Aorta (tissue), 5 donors: ENCODE measurements around the gene GOLT1A. TPM values are rescaled to one million over a fixed set of nuclear protein-coding genes. Genes with fewer than 3 reads are reported as not detected.

Experiments used
- ATAC-seq: fragments of 200-7000 bp; cut with Tn5 transposase; one replicate; pipeline ENCODE4 v1.9.1; 2022; ENCODE audit warnings: moderate library complexity; ENCODE audit not compliant: low FRiP score
- DNase-seq, 2 donors: peaks; one replicate each; pipeline ENCODE4 v3.0.0-alpha.2; 2020
- H3K27ac ChIP-seq, 2 donors: one replicate each; pipeline ENCODE4 v1.5.1; 2013; ENCODE audit warnings: low read length in 2 of 2, mild to moderate bottlenecking in 2 of 2, moderate library complexity in 2 of 2, control low read depth in 1 of 2, inconsistent platforms in 1 of 2, low read depth in 1 of 2
- H3K27me3 ChIP-seq, 2 donors: one replicate each; pipeline ENCODE4 v1.6.1; 2013; ENCODE audit warnings: control low read depth in 1 of 2, low read length in 1 of 2, mild to moderate bottlenecking in 1 of 2, moderate library complexity in 1 of 2; ENCODE audit not compliant: insufficient read depth in 2 of 2, control insufficient read depth in 1 of 2
- H3K36me3 ChIP-seq, 2 donors: one replicate each; pipeline ENCODE4 v1.6.1; 2013; ENCODE audit warnings: control low read depth in 1 of 2, low read length in 1 of 2, mild to moderate bottlenecking in 1 of 2; ENCODE audit not compliant: insufficient read depth in 2 of 2, control insufficient read depth in 1 of 2
- H3K4me1 ChIP-seq, 2 donors: one replicate each; pipeline ENCODE4 v1.6.1; 2013; ENCODE audit warnings: low read length in 2 of 2, control low read depth in 1 of 2, mild to moderate bottlenecking in 1 of 2, moderate library complexity in 1 of 2; ENCODE audit not compliant: insufficient read depth in 2 of 2, control insufficient read depth in 1 of 2
- H3K4me3 ChIP-seq, 2 donors: one replicate each; pipeline ENCODE4 v1.5.1; 2013; ENCODE audit warnings: low read length in 2 of 2, control low read depth in 1 of 2, mild to moderate bottlenecking in 1 of 2
- H3K9me3 ChIP-seq: one replicate; pipeline ENCODE4 v1.6.1; 2013; ENCODE audit warnings: mild to moderate bottlenecking, low read length; ENCODE audit not compliant: control insufficient read depth
- WGBS, 2 donors: extraction: QIAGEN DNeasy Blood & Tissue Kit; methylation state at CpG; one replicate each; pipeline ENCODE4 v1.1.7; 2013; 5-methylcytosine and 5-hydroxymethylcytosine counted together
- intact Hi-C, 2 donors: fragments of 100-400 bp; cut with DNase I; formaldehyde crosslinking; loops; one replicate each; pipeline versions ENCODE4 v1.14.2 to v1.15.0; 2022
- polyA plus RNA-seq, 2 donors: library from polyadenylated mRNA; stranded (reverse); fragments of 200-250 nt; gene quantifications; one replicate each; pipeline ENCODE4 v1.2.3, GENCODE V29; 2013
- total RNA-seq, 2 donors: library from RNA; stranded (reverse); fragmentation: NEBNext Ultra II Directional; extraction: Animal tissue kit (Norgen Biotek cat#: 25700); gene quantifications; one replicate each; pipeline ENCODE4 v1.2.1, GENCODE V29; 2021
- donor health status: healthy with polysubstance abuse.
- donor health status: Bipolar disorder and iron deficiency.
- donor health status: DM: no; HTN: no; CAD: no.
- donor health status: DM: no; HTN: no; CAD: no.
- donor health status: DM: yes; HTN: yes; CAD: no.

GOLT1A gene
- total and polyA plus RNA-seq, 4 donors = 10.5 TPM; not detected in 3

GRCh38 chr1:204259196-204259595 is 45.4 kb upstream of the GOLT1A start:
- DNase-seq (peak in 1 of 2 donors; percentile 73), ATAC-seq (no peak)
- no peaks in the 10 kb centered on the region for H3K4me1 ChIP-seq
- 92 to 93% methylated on average over 18 of the region's 18 CpGs for WGBS, 2 donors
- no peaks in the 10 kb centered on the region for H3K9me3 ChIP-seq
- intact Hi-C loops = loop anchor here in 1 of 2 donors (2.0 kb wide), 1 partner anchor 104 kb away; no protein-coding TSS in a partner anchor
- no peaks in the 10 kb centered on the region for H3K36me3 ChIP-seq
- no peak overlapping the region for H3K4me3 ChIP-seq
- H3K27ac ChIP-seq = no peak overlapping the region
- H3K27me3 ChIP-seq = no peaks in the 10 kb centered on the region

GRCh38 chr1:204258213-204259115 is 44.7 kb upstream of the GOLT1A start:
- no peaks in the 10 kb centered on the region for H3K36me3 ChIP-seq
- 71 to 74% methylated on average over 7 of the region's 7 CpGs for WGBS, 2 donors
- DNase-seq (peak; percentile 65 to 80), ATAC-seq (no peak)
- H3K27me3 ChIP-seq = no peaks in the 10 kb centered on the region
- H3K4me1 ChIP-seq = no peaks in the 10 kb centered on the region
- intact Hi-C loops = loop anchor here in 1 of 2 donors (2.0 kb wide), 1 partner anchor 104 kb away; no protein-coding TSS in a partner anchor
- no peak overlapping the region for H3K4me3 ChIP-seq
- H3K9me3 ChIP-seq = no peaks in the 10 kb centered on the region
- no peak overlapping the region for H3K27ac ChIP-seq

GRCh38 chr1:204257446-204257845 is 43.7 kb upstream of the GOLT1A start:
- 95 to 96% methylated on average over 24 of the region's 24 CpGs for WGBS, 2 donors
- intact Hi-C loops = no loop called here
- no peaks in the 10 kb centered on the region for H3K4me1 ChIP-seq
- H3K36me3 ChIP-seq = no peaks in the 10 kb centered on the region
- H3K4me3 ChIP-seq = no peak overlapping the region
- ATAC-seq (no peak), DNase-seq (peak in 1 of 2 donors; percentile 72)
- H3K27ac ChIP-seq = no peak overlapping the region
- no peaks in the 10 kb centered on the region for H3K27me3 ChIP-seq
- H3K9me3 ChIP-seq = no peaks in the 10 kb centered on the region

- Histone ChIP-seq H3K36me3 (no peaks in the 10 kb centered on the region), H3K4me3 (no peak overlapping the region), H3K4me1 (no peaks in the 10 kb centered on the region), H3K9me3 (no peaks in the 10 kb centered on the region), H3K27ac (no peak overlapping the region), H3K27me3 (no peaks in the 10 kb centered on the region)
- ATAC-seq (no peak), DNase-seq (peak in 1 of 2 donors; percentile 49)
- 80 to 84% methylated on average over 10 of the region's 10 CpGs for WGBS, 2 donors
- intact Hi-C loops = no loop called here
Measured at GRCh38 chr1:204256531-204256930, 42.7 kb upstream of the GOLT1A start.

GRCh38 chr1:204255966-204256365 is 42.2 kb upstream of the GOLT1A start:
- ATAC-seq (peak; percentile 24), DNase-seq (peak in 1 of 2 donors; percentile 45)
- Histone ChIP-seq H3K27me3 (no peaks in the 10 kb centered on the region), H3K4me3 (no peak overlapping the region), H3K9me3 (no peaks in the 10 kb centered on the region), H3K36me3 (no peaks in the 10 kb centered on the region), H3K4me1 (no peaks in the 10 kb centered on the region), H3K27ac (no peak overlapping the region)
- 60 to 68% methylated on average over 5 of the region's 5 CpGs for WGBS, 2 donors
- intact Hi-C loops = no loop called here

GRCh38 chr1:204255225-204255624 is 41.4 kb upstream of the GOLT1A start:
- DNase-seq (peak in 1 of 2 donors; percentile 7), ATAC-seq (no peak)
- Histone ChIP-seq H3K27ac (no peak overlapping the region), H3K9me3 (no peaks in the 10 kb centered on the region), H3K4me3 (no peak overlapping the region), H3K36me3 (no peaks in the 10 kb centered on the region), H3K27me3 (no peaks in the 10 kb centered on the region), H3K4me1 (no peaks in the 10 kb centered on the region)
- 79 to 90% methylated on average over 5 of the region's 5 CpGs for WGBS, 2 donors
- intact Hi-C loops = no loop called here

- Histone ChIP-seq H3K36me3 (no peaks in the 10 kb centered on the region), H3K9me3 (no peaks in the 10 kb centered on the region), H3K4me3 (no peak overlapping the region), H3K27ac (no peak overlapping the region), H3K27me3 (no peaks in the 10 kb centered on the region), H3K4me1 (no peaks in the 10 kb centered on the region)
- intact Hi-C loops = no loop called here
- peak; percentile 63 to 75 for DNase-seq
- peak; percentile 65 for ATAC-seq
- WGBS, 2 donors = 80 to 83% methylated on average over 7 of the region's 7 CpGs
Measured at GRCh38 chr1:204254031-204254661, 40.4 kb upstream of the GOLT1A start.

- WGBS, 2 donors = 26 to 32% methylated on average over 6 of the region's 6 CpGs
- no peak for ATAC-seq
Measured at GRCh38 chr1:204251926-204252689, 38.3 kb upstream of the GOLT1A start.

More at GRCh38 chr1:204251926-204252689, 38.3 kb upstream of the GOLT1A start:
- intact Hi-C loops = no loop called here
- Histone ChIP-seq H3K9me3 (no peaks in the 10 kb centered on the region), H3K4me1 (no peaks in the 10 kb centered on the region), H3K4me3 (no peak overlapping the region), H3K27me3 (no peaks in the 10 kb centered on the region), H3K36me3 (no peaks in the 10 kb centered on the region), H3K27ac (no peak overlapping the region)
- DNase-seq = peak in 1 of 2 donors; percentile 60
